GM19328 (cell line): ENCODE data around the gene CCDC148.
"Not testable (repeated sequence)": the region's sequence is repeated elsewhere in the genome, so short reads cannot be mapped to it uniquely, and the experiment has no call there.

ENCODE experiments used
- ATAC-seq: cut with Tn5 transposase; IDR thresholded peaks from one replicate; pipeline ENCODE4 v1.9.1; 2021; ENCODE audit warnings: mild to moderate bottlenecking, moderate library complexity; ENCODE audit not compliant: unreplicated experiment

Gene CCDC148

GRCh38 chr2:158484892-158485556 is 28.5 kb upstream of the CCDC148 start:
- no peak for ATAC-seq

GRCh38 chr2:158482594-158482993 is 26.0 kb upstream of the CCDC148 start:
- no peak for ATAC-seq

- no peak for ATAC-seq
Measured at GRCh38 chr2:158481116-158481515, 24.6 kb upstream of the CCDC148 start.

GRCh38 chr2:158478816-158479215 is 22.3 kb upstream of the CCDC148 start:
- no peak for ATAC-seq

GRCh38 chr2:158478237-158478636 is 21.7 kb upstream of the CCDC148 start:
- ATAC-seq = no peak

GRCh38 chr2:158477202-158477601 is 20.6 kb upstream of the CCDC148 start:
- no peak for ATAC-seq

GRCh38 chr2:158474526-158475011 is 18.0 kb upstream of the CCDC148 start:
- ATAC-seq = not testable (repeated sequence)

- ATAC-seq = no peak
Measured at GRCh38 chr2:158473719-158474392, 17.3 kb upstream of the CCDC148 start.

GRCh38 chr2:158473300-158473699 is 16.7 kb upstream of the CCDC148 start:
- ATAC-seq = not testable (repeated sequence)

GRCh38 chr2:158472829-158473228 is 16.3 kb upstream of the CCDC148 start:
- ATAC-seq = not testable (repeated sequence)

- ATAC-seq = no peak
Measured at GRCh38 chr2:158467248-158467647, 10.7 kb upstream of the CCDC148 start.

GRCh38 chr2:158464426-158465281 is 8.1 kb upstream of the CCDC148 start:
- ATAC-seq = no peak

GRCh38 chr2:158463496-158464095 is 7.0 kb upstream of the CCDC148 start:
- ATAC-seq = no peak

- no peak for ATAC-seq
Measured at GRCh38 chr2:158460632-158461297, 4.2 kb upstream of the CCDC148 start.

GRCh38 chr2:158459161-158460003 is 2.8 kb upstream of the CCDC148 start:
- no peak for ATAC-seq

GRCh38 chr2:158458617-158458920 is 2.0 kb upstream of the CCDC148 start:
- no peak for ATAC-seq

- ATAC-seq = peak; percentile 39
Measured at GRCh38 chr2:158457826-158458616, 1.5 kb upstream of the CCDC148 start.

- ATAC-seq = peak; percentile 31
Measured at GRCh38 chr2:158457092-158457825, 706 bp upstream of the CCDC148 start.
